Right lung (tissue), 5 donors: ENCODE data around the gene SLC25A12. TPM values are rescaled to one million over a fixed set of nuclear protein-coding genes. Genes with fewer than 3 reads are reported as not detected.
"Not testable (repeated sequence)": the region's sequence is repeated elsewhere in the genome, so short reads cannot be mapped to it uniquely, and the experiment has no call there.

Experiments used
- DNase-seq, 2 donors: peaks; one replicate each; pipeline ENCODE4 v3.0.0-alpha.2; 2013
- polyA plus RNA-seq, 5 donors: library from polyadenylated mRNA; unstranded; fragments of 120-200 nt; gene quantifications; one replicate each; pipeline versions ENCODE4 v1.2.1 to v1.2.3, GENCODE V29; 2013; ENCODE audit warnings: inconsistent platforms in 1 of 5, low replicate concordance in 1 of 5; ENCODE audit not compliant: insufficient read length in 5 of 5, insufficient read depth in 1 of 5

SLC25A12 gene
- polyA plus RNA-seq, 5 donors, result 19.2 to 32.9 (median 27.3) TPM

- DNase-seq, result no peak
Measured at GRCh38 chr2:171792886-171793580, 101.0 kb downstream of the SLC25A12 start.

DNA sequence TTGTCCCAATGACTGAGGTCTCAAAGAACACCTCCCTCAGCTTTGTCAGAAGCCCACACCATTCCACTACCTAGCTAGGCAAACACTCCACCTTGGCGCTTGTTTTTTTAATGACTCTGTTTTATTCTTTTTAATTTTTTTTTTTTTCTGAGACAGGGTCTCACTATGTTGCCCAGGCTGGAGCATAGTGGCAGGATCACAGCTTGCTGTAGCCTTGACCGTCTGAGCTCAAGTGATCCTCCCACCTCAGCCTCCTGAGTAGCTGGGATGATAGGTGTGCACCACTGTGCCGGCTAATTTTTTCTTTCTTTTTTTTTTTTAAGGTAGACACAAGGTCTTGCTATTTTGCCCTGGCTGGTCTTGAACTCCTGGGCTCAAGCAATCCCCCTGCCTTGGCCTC lies 101.9 kb downstream of the SLC25A12 start:
- DNase-seq, result no peak

DNA sequence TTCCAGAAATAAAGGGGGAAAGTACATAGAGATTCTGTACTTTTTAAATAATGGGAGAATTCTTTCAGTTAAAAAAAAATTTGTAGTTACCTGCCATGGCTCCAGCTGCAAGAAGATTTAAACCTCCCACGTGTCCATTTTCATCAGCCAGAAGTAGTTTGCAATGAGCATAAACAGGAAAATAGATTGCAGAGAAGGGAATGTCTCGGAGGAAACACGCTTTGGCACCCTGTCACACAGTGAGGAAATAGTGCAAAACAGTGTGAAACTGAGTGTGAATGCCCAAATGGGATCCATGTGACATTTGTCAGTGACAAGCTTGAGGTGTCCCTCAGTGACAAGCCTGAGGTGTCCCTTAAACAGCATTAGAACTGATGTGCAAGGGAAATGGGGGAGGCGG lies 102.7 kb downstream of the SLC25A12 start:
- DNase-seq, result no peak

DNA sequence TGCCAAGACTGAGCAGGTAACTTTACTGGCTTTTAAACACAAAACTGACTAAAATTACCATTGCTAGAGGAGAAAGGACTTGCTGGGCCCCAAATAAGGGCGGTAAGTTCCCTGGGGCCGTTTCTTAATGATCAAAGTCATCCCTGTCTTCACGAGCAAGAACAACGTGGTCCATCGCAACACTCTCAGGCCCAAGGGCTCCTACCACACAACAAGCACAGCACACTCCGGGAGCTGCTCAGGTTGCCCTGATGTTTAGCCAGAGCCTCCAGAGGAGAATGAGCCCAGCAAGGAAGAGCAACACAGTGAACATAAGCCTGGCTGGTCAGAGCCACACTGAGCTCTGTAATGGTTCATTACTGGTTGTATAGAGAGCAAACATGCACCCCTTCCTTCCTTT lies 104.1 kb downstream of the SLC25A12 start:
- DNase-seq, result no peak

DNA sequence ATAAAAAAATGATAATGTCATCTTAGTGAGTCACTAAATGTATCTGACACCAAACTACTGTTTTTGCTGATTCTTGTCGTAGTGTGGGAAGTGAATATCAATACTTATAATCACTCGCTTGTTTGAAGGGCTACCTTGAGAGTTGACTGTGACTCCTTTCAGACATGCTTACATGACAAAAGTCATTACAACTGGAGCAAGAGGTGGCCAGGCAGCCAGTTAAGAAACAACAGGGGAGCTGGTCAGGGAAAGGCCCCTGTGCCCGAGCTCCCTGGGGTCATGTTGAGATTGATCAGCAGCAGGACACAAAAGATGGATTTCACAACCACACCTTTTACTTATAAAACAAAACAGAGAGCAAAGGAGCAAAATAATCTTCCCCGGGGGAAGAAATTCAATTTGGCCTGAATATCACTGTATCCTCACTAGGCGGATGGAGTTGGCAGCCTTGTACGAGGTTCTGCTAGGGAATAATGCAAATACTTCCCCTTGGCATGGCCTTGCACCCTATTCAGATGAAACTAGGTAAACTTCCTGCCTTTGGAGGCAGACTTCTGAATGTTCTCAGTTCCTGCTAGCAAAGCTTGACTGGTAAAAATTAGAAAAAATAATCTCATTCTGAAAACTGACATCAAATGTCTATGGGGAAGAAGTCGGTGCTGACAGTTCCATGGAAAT lies 105.6 kb downstream of the SLC25A12 start:
- DNase-seq, result no peak

- DNase-seq, result no peak
Measured at GRCh38 chr2:171787333-171788072, 106.5 kb downstream of the SLC25A12 start.

GRCh38 chr2:171785450-171785849 lies 108.6 kb downstream of the SLC25A12 start:
- no peak for DNase-seq

DNA sequence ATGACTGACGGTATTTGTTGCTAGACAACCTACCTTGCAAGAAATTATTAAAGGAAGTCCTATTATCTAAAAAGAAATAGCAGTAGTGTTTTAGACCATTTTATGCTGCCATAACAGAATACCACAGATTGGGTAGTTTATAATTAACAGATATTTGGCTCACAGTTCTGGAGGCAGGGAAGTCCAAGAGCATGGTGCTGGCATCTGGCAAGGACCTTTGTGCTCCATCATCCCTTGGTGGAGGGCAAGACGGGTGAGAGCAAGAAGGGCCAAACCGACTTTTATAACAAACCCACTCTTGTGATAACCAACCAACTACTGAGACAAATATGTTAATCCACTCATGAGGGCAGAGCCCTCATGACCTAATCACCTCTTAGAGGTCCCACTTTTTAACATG lies 115.5 kb downstream of the SLC25A12 start:
- no peak for DNase-seq

- DNase-seq, result not testable (repeated sequence)
Measured at GRCh38 chr2:171774581-171774980, 119.5 kb downstream of the SLC25A12 start.

- no peak for DNase-seq
Measured at GRCh38 chr2:171772373-171772772, 121.7 kb downstream of the SLC25A12 start.

DNA sequence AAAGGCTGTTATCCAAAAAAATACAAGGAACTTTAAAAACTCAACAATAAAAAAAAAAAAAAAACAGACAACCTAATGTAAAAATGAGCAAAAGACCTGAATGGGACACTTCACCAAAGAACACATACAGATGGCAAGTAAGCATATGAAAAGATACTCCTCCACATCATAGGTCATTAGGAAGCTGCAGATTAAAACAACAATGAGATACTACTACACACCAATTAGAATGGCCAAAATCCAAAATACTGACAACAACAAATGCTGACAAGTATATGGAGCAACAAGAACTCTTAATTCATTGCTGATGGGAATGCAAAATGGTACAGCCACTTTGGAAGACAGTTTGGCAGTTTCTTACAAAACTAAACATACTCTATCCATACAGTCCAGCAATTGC lies 122.6 kb downstream of the SLC25A12 start:
- no peak for DNase-seq

GRCh38 chr2:171763602-171764001 lies 130.4 kb downstream of the SLC25A12 start:
- no peak for DNase-seq

- no peak for DNase-seq
Measured at GRCh38 chr2:171762879-171763573, 131.0 kb downstream of the SLC25A12 start.

DNA sequence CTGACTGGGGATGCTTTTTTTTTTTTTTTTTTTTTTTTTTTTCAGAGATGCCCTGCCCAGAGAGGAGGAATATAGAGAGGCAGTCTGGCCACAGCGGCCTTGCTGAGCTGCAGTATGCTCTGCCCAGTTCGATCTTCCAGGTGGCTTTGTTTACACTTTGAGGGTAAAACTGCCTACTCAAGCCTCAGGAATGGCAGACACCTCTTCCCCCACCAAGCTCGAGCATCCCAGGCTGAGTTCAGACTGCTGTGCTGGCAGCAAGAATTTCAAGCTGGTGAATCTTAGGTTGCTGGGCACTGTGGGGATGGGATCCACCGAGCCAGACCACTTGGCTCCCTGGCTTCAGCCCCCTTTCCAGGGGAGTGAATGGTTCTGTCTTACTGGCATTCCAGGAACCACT lies 132.9 kb downstream of the SLC25A12 start:
- DNase-seq, result not testable (repeated sequence)

- DNase-seq, result not testable (repeated sequence)
Measured at GRCh38 chr2:171758762-171759161, 135.3 kb downstream of the SLC25A12 start.

GRCh38 chr2:171754254-171754939 lies 139.6 kb downstream of the SLC25A12 start:
- no peak for DNase-seq

GRCh38 chr2:171747371-171747770 lies 146.7 kb downstream of the SLC25A12 start:
- no peak for DNase-seq

DNA sequence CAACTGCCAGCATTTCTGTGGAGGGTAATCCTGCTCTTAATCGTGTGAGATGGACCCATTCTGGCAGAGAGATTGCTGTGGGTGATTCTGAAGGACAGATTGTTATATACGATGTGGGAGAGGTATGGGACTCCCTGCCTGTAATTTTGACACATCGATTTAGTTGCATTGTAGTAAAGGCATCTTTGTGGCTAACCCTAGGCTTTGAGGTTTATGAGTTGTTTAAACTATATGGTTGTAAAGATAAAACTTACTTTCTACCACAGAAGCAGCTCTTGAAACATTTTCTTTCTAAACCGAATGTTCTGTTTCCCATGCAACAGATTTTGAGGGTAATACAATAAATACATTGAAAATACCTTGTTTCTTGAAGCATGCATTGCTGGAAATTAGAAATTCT lies 148.2 kb downstream of the SLC25A12 start:
- no peak for DNase-seq

GRCh38 chr2:171745141-171745540 lies 148.9 kb downstream of the SLC25A12 start:
- no peak for DNase-seq

- DNase-seq, result no peak
Measured at GRCh38 chr2:171742760-171743159, 151.3 kb downstream of the SLC25A12 start.

DNA sequence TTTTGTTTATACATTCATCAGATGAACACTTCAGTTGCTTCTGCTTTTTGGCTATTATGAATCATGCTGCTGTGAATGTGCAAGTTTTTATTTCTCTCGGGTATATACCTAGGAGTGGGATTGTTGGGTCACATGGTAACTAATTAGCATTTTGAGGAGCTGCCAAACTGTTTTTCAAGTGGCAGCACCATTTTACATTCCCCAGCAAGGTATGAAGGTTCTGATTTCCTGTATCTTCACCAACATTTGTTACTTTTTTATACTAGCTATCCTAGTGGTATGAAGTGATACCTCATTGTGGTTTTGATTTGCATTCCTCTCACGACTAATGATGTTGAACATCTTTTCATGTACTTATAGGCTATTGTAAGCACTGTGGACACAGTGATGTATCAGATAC lies 152.9 kb downstream of the SLC25A12 start:
- DNase-seq, result no peak
